Measurements from ENCODE around the gene BTBD16. TPM values are rescaled to one million over a fixed set of nuclear protein-coding genes. Genes with fewer than 3 reads are reported as not detected.

Gene BTBD16
- polyA plus RNA-seq, 3 donors from 2014 or later = not detected

- H3K9me3 Mint-ChIP-seq = peaks cover 0 to 2% (median under 1%) of the 10 kb centered on the region in 6 donors
- no peak overlapping the region for H3K27ac Mint-ChIP-seq
- no peak for DNase-seq
- peaks cover 1 to 7% (median 2%) of the 10 kb centered on the region in 3 donors for H3K36me3 Mint-ChIP-seq
- no peaks in the 10 kb centered on the region for H3K4me1 Mint-ChIP-seq
- no peak overlapping the region for H3K4me3 Mint-ChIP-seq
- peaks cover 2 to 6% (median 5%) of the 10 kb centered on the region in 3 donors for H3K27me3 Mint-ChIP-seq (ENCODE audit: low read depth in 3 of 3)
These were observed 92.8 kb downstream of the BTBD16 start for GRCh38 chr10:122363722-122364463.

- Mint-ChIP-seq H3K9me3 (peaks cover 0 to 2% (median 0%) of the 10 kb centered on the region in 6 donors), H3K36me3 (peaks cover 0 to 7% (median 0%) of the 10 kb centered on the region in 3 donors), H3K27ac (no peak overlapping the region), H3K27me3 (ENCODE audit: low read depth in 3 of 3) (peaks cover 5 to 10% (median 6%) of the 10 kb centered on the region in 3 donors), H3K4me3 (no peak overlapping the region), H3K4me1 (peaks cover 3 to 5% of the 10 kb centered on the region in 2 donors)
- DNase-seq = no peak
These were observed 97.6 kb downstream of the BTBD16 start for GRCh38 chr10:122368502-122369254.

GRCh38 chr10:122373108-122373507 is 102.0 kb downstream of the BTBD16 start:
- H3K36me3 Mint-ChIP-seq = no peaks in the 10 kb centered on the region
- no peaks in the 10 kb centered on the region for H3K9me3 Mint-ChIP-seq
- H3K4me3 Mint-ChIP-seq = peak overlapping the region in 4 of 5 donors; percentile 91 to 93 (median 92)
- H3K4me1 Mint-ChIP-seq = peaks cover 26 to 42% of the 10 kb centered on the region in 2 donors
- DNase-seq = no peak
- peaks cover 8 to 18% (median 11%) of the 10 kb centered on the region in 3 donors for H3K27me3 Mint-ChIP-seq (ENCODE audit: low read depth in 3 of 3)
- H3K27ac Mint-ChIP-seq = no peak overlapping the region

GRCh38 chr10:122373721-122374120 is 102.6 kb downstream of the BTBD16 start:
- Mint-ChIP-seq H3K4me1 (peaks cover 30 to 46% of the 10 kb centered on the region in 2 donors), H3K27ac (peak overlapping the region; percentile 79 to 95 (median 89)), H3K36me3 (no peaks in the 10 kb centered on the region), H3K27me3 (ENCODE audit: low read depth in 3 of 3) (peaks cover 8 to 18% (median 11%) of the 10 kb centered on the region in 3 donors), H3K4me3 (peak overlapping the region; percentile 91 to 97 (median 93)), H3K9me3 (no peaks in the 10 kb centered on the region)
- DNase-seq = no peak

GRCh38 chr10:122374237-122374858 is 103.3 kb downstream of the BTBD16 start, which contains the start of gene PLEKHA1:
TSS of gene PLEKHA1 (plus strand) at chr10:122374708. CDS start at chr10:122393201, 18,493 bp downstream.
- Mint-ChIP-seq H3K27ac (peak within 1 kb of the TSS; percentile 91 to 98 (median 96)), H3K9me3 (no peaks in the 10 kb centered on the region), H3K36me3 (peaks cover 0 to 6% (median under 1%) of the 10 kb centered on the region in 3 donors), H3K27me3 (ENCODE audit: low read depth in 3 of 3) (peaks cover 8 to 18% (median 11%) of the 10 kb centered on the region in 3 donors), H3K4me3 (peak within 1 kb of the TSS; percentile 93 to 97 (median 94)), H3K4me1 (peaks cover 37 to 52% of the 10 kb centered on the region in 2 donors)
- DNase-seq = peak; percentile 92 to 93 (median 92)

- H3K36me3 Mint-ChIP-seq = peaks cover under 1 to 11% (median 7%) of the 10 kb centered on the region in 3 donors
- peak; percentile 76 to 83 (median 78) for DNase-seq
- H3K9me3 Mint-ChIP-seq = no peaks in the 10 kb centered on the region
- peak overlapping the region; percentile 91 to 97 (median 94) for H3K4me3 Mint-ChIP-seq
- H3K27ac Mint-ChIP-seq = peak overlapping the region; percentile 91 to 98 (median 96)
- peaks cover 8 to 18% (median 9%) of the 10 kb centered on the region in 3 donors for H3K27me3 Mint-ChIP-seq (ENCODE audit: low read depth in 3 of 3)
- peaks cover 42 to 59% of the 10 kb centered on the region in 2 donors for H3K4me1 Mint-ChIP-seq
These were observed 104.0 kb downstream of the BTBD16 start for GRCh38 chr10:122374859-122375678.

- peak overlapping the region; percentile 91 to 98 (median 96) for H3K27ac Mint-ChIP-seq
- H3K4me1 Mint-ChIP-seq = peaks cover 48 to 66% of the 10 kb centered on the region in 2 donors
These were observed 104.6 kb downstream of the BTBD16 start for GRCh38 chr10:122375679-122376160.

GRCh38 chr10:122376364-122376961 is 105.4 kb downstream of the BTBD16 start:
- H3K27me3 Mint-ChIP-seq (ENCODE audit: low read depth in 3 of 3) = peaks cover 8 to 20% (median 9%) of the 10 kb centered on the region in 3 donors
- peak overlapping the region; percentile 3 to 97 (median 41) for H3K4me3 Mint-ChIP-seq
- no peak for DNase-seq
- no peaks in the 10 kb centered on the region for H3K9me3 Mint-ChIP-seq
- peaks cover 54 to 73% of the 10 kb centered on the region in 2 donors for H3K4me1 Mint-ChIP-seq
- peaks cover 5 to 16% (median 16%) of the 10 kb centered on the region in 3 donors for H3K36me3 Mint-ChIP-seq
- peak overlapping the region in 4 of 6 donors; percentile 17 to 98 (median 62) for H3K27ac Mint-ChIP-seq

More at GRCh38 chr10:122375679-122376160, 104.6 kb downstream of the BTBD16 start:
- Mint-ChIP-seq H3K4me3 (peak overlapping the region; percentile 91 to 97 (median 94)), H3K27me3 (ENCODE audit: low read depth in 3 of 3) (peaks cover 8 to 18% (median 9%) of the 10 kb centered on the region in 3 donors), H3K36me3 (peaks cover 5 to 16% (median 10%) of the 10 kb centered on the region in 3 donors), H3K9me3 (no peaks in the 10 kb centered on the region)
- DNase-seq = no peak

GRCh38 chr10:122379041-122379440 is 107.9 kb downstream of the BTBD16 start:
- DNase-seq = no peak
- Mint-ChIP-seq H3K4me1 (peaks cover 66 to 90% of the 10 kb centered on the region in 2 donors), H3K36me3 (peaks cover 5 to 18% (median 16%) of the 10 kb centered on the region in 3 donors), H3K9me3 (no peaks in the 10 kb centered on the region), H3K27ac (peak overlapping the region in 5 of 6 donors; percentile 29 to 85 (median 82)), H3K27me3 (ENCODE audit: low read depth in 3 of 3) (peaks cover 6 to 10% (median 8%) of the 10 kb centered on the region in 3 donors), H3K4me3 (no peak overlapping the region)

GRCh38 chr10:122379537-122379936 is 108.4 kb downstream of the BTBD16 start:
- Mint-ChIP-seq H3K36me3 (peaks cover 5 to 18% (median 16%) of the 10 kb centered on the region in 3 donors), H3K27ac (peak overlapping the region in 4 of 6 donors; percentile 38 to 85 (median 82)), H3K9me3 (no peaks in the 10 kb centered on the region), H3K4me1 (peaks cover 66 to 89% of the 10 kb centered on the region in 2 donors), H3K4me3 (peak overlapping the region in 1 of 5 donors; percentile 27), H3K27me3 (ENCODE audit: low read depth in 3 of 3) (peaks cover 6 to 8% (median 6%) of the 10 kb centered on the region in 3 donors)
- DNase-seq = no peak

- Mint-ChIP-seq H3K27ac (peak overlapping the region in 5 of 6 donors; percentile 9 to 85 (median 56)), H3K36me3 (peaks cover 5 to 18% (median 16%) of the 10 kb centered on the region in 3 donors), H3K4me3 (no peak overlapping the region), H3K4me1 (peaks cover 67 to 88% of the 10 kb centered on the region in 2 donors), H3K27me3 (ENCODE audit: low read depth in 3 of 3) (peaks cover under 1 to 2% (median under 1%) of the 10 kb centered on the region in 3 donors), H3K9me3 (no peaks in the 10 kb centered on the region)
- no peak for DNase-seq
These were observed 109.6 kb downstream of the BTBD16 start for GRCh38 chr10:122380703-122381102.

- peak overlapping the region; percentile 56 to 87 (median 82) for H3K27ac Mint-ChIP-seq
- peak overlapping the region in 2 of 5 donors; percentile 6 to 39 for H3K4me3 Mint-ChIP-seq
- H3K27me3 Mint-ChIP-seq (ENCODE audit: low read depth in 3 of 3) = peaks cover 0 to 1% (median 0%) of the 10 kb centered on the region in 3 donors
- H3K4me1 Mint-ChIP-seq = peaks cover 70 to 88% of the 10 kb centered on the region in 2 donors
- no peak for DNase-seq
- H3K36me3 Mint-ChIP-seq = peaks cover 5 to 18% (median 16%) of the 10 kb centered on the region in 3 donors
- no peaks in the 10 kb centered on the region for H3K9me3 Mint-ChIP-seq
These were observed 110.6 kb downstream of the BTBD16 start for GRCh38 chr10:122381680-122382079.
